ENCODE results near the gene ZNF367. TPM values are rescaled to one million over a fixed set of nuclear protein-coding genes. Genes with fewer than 3 reads are reported as not detected.
A peak's percentile ranks its signal among the peaks of the same experiment; 100 is the strongest.

ZNF367 gene
- total and polyA plus RNA-seq, 9 of the 15 experiments (the other 6 are each of a cell fraction or from before 2014, with no cell fraction given), result 2.7 to 14.4 (median 10.0) TPM

DNA sequence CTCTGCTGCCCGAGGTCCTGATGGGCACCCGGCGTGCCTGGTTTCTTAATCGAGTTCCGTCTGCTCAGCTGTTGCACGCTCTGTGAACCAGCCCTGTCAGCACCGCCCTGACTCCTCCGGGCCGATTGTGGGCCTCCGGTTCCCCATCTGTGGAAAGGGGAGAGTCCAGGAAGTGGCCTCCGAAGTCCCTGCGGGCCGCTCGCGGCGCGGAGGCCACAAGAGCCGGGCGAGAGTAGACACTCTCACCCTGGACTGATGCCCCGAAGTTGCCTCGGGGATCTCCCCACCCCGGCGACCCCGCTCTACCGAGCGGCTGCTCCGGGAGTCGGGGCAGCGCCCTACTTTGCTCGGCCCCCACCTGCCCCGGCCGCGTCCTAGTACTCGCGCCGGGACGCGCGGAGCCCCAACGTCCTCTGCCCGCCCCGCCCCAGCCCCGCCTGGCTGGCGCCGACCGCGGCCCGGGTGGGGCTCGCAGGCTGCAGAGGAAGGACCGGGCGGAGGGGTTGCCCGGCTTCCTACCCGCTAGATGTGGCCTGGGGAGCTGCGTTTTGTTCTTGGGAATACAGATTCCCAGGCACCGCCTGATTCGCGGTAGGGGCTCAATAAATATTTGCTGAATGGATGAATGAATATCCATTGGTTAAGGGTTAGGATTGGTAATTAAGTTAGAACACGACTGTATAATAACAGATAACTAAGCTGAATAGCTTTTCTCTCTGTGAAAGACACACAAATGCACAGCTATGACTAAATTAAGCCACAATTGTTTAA, 935 bp upstream of the ZNF367 start (continued):
- peak; percentile 62 for TF ChIP-seq ZBTB40 (IDR thresholded peaks at IDR 0.05)
- TF ChIP-seq ZBTB40 (CRISPR knock-in tag; IDR thresholded peaks at IDR 0.05), result no peak
- TF ChIP-seq TAF15 (IDR thresholded peaks at IDR 0.05; ENCODE audit: low read depth, low read length), result no peak
- TF ChIP-seq, protein P1, sequence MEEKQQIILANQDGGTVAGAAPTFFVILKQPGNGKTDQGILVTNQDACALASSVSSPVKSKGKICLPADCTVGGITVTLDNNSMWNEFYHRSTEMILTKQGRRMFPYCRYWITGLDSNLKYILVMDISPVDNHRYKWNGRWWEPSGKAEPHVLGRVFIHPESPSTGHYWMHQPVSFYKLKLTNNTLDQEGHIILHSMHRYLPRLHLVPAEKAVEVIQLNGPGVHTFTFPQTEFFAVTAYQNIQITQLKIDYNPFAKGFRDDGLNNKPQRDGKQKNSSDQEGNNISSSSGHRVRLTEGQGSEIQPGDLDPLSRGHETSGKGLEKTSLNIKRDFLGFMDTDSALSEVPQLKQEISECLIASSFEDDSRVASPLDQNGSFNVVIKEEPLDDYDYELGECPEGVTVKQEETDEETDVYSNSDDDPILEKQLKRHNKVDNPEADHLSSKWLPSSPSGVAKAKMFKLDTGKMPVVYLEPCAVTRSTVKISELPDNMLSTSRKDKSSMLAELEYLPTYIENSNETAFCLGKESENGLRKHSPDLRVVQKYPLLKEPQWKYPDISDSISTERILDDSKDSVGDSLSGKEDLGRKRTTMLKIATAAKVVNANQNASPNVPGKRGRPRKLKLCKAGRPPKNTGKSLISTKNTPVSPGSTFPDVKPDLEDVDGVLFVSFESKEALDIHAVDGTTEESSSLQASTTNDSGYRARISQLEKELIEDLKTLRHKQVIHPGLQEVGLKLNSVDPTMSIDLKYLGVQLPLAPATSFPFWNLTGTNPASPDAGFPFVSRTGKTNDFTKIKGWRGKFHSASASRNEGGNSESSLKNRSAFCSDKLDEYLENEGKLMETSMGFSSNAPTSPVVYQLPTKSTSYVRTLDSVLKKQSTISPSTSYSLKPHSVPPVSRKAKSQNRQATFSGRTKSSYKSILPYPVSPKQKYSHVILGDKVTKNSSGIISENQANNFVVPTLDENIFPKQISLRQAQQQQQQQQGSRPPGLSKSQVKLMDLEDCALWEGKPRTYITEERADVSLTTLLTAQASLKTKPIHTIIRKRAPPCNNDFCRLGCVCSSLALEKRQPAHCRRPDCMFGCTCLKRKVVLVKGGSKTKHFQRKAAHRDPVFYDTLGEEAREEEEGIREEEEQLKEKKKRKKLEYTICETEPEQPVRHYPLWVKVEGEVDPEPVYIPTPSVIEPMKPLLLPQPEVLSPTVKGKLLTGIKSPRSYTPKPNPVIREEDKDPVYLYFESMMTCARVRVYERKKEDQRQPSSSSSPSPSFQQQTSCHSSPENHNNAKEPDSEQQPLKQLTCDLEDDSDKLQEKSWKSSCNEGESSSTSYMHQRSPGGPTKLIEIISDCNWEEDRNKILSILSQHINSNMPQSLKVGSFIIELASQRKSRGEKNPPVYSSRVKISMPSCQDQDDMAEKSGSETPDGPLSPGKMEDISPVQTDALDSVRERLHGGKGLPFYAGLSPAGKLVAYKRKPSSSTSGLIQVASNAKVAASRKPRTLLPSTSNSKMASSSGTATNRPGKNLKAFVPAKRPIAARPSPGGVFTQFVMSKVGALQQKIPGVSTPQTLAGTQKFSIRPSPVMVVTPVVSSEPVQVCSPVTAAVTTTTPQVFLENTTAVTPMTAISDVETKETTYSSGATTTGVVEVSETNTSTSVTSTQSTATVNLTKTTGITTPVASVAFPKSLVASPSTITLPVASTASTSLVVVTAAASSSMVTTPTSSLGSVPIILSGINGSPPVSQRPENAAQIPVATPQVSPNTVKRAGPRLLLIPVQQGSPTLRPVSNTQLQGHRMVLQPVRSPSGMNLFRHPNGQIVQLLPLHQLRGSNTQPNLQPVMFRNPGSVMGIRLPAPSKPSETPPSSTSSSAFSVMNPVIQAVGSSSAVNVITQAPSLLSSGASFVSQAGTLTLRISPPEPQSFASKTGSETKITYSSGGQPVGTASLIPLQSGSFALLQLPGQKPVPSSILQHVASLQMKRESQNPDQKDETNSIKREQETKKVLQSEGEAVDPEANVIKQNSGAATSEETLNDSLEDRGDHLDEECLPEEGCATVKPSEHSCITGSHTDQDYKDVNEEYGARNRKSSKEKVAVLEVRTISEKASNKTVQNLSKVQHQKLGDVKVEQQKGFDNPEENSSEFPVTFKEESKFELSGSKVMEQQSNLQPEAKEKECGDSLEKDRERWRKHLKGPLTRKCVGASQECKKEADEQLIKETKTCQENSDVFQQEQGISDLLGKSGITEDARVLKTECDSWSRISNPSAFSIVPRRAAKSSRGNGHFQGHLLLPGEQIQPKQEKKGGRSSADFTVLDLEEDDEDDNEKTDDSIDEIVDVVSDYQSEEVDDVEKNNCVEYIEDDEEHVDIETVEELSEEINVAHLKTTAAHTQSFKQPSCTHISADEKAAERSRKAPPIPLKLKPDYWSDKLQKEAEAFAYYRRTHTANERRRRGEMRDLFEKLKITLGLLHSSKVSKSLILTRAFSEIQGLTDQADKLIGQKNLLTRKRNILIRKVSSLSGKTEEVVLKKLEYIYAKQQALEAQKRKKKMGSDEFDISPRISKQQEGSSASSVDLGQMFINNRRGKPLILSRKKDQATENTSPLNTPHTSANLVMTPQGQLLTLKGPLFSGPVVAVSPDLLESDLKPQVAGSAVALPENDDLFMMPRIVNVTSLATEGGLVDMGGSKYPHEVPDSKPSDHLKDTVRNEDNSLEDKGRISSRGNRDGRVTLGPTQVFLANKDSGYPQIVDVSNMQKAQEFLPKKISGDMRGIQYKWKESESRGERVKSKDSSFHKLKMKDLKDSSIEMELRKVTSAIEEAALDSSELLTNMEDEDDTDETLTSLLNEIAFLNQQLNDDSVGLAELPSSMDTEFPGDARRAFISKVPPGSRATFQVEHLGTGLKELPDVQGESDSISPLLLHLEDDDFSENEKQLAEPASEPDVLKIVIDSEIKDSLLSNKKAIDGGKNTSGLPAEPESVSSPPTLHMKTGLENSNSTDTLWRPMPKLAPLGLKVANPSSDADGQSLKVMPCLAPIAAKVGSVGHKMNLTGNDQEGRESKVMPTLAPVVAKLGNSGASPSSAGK (IDR thresholded peaks at IDR 0.05), result no peak

Data from K562 (cell line).